ENCODE data around the gene EFNA5. TPM values are rescaled to one million over a fixed set of nuclear protein-coding genes. Genes with fewer than 3 reads are reported as not detected.

EFNA5 gene
- total and polyA plus RNA-seq, 8 donors: 0.29 to 187 (median 3.1) TPM

GRCh38 chr5:107699425-107699824 is 28.7 kb upstream of the EFNA5 start:
- intact Hi-C loops (cut with DNase I; ENCODE audit: low total_unique reads): no loop called here
- DNase-seq: no peak
- H3K27me3 ChIP-seq: no peaks in the 10 kb centered on the region
- H3K9me3 ChIP-seq: no peaks in the 10 kb centered on the region
- H3K4me1 ChIP-seq: no peaks in the 10 kb centered on the region
- 85 to 92% (median 89%) methylated on average over 1 of the region's 1 CpG for WGBS, 5 donors
- H3K27ac ChIP-seq: no peak overlapping the region
- H3K36me3 ChIP-seq: no peaks in the 10 kb centered on the region
- H3K4me3 ChIP-seq: no peak overlapping the region
- TF ChIP-seq POLR2A (IDR thresholded peaks at IDR 0.05) (no peak), CTCF (IDR thresholded peaks at IDR 0.05) (no peak), POLR2AphosphoS5 (IDR thresholded peaks at IDR 0.05) (no peak), EP300 (IDR thresholded peaks at IDR 0.05) (no peak)

GRCh38 chr5:107698286-107698685 is 27.5 kb upstream of the EFNA5 start:
- H3K4me3 ChIP-seq: no peak overlapping the region
- no peaks in the 10 kb centered on the region for H3K27me3 ChIP-seq
- intact Hi-C loops (cut with DNase I; ENCODE audit: low total_unique reads): no loop called here
- no peak for DNase-seq
- no peak for TF ChIP-seq POLR2AphosphoS5 (IDR thresholded peaks at IDR 0.05)
- TF ChIP-seq CTCF (IDR thresholded peaks at IDR 0.05): no peak
- TF ChIP-seq EP300 (IDR thresholded peaks at IDR 0.05): no peak
- H3K36me3 ChIP-seq: no peaks in the 10 kb centered on the region
- no peaks in the 10 kb centered on the region for H3K9me3 ChIP-seq
- 89 to 100% (median 89%) methylated on average over 2 of the region's 2 CpGs for WGBS, 5 donors
- no peaks in the 10 kb centered on the region for H3K4me1 ChIP-seq
- H3K27ac ChIP-seq: no peak overlapping the region

- Histone ChIP-seq H3K4me3 (no peak overlapping the region), H3K36me3 (no peaks in the 10 kb centered on the region), H3K9me3 (peaks cover 0 to 11% (median 0%) of the 10 kb centered on the region in 4 donors), H3K27ac (no peak overlapping the region), H3K27me3 (no peaks in the 10 kb centered on the region), H3K4me1 (no peaks in the 10 kb centered on the region)
- WGBS, 5 donors: 76 to 86% (median 81%) methylated on average over 4 of the region's 4 CpGs
- TF ChIP-seq POLR2A (IDR thresholded peaks at IDR 0.05) (no peak), CTCF (IDR thresholded peaks at IDR 0.05) (no peak), POLR2AphosphoS5 (IDR thresholded peaks at IDR 0.05) (no peak), EP300 (IDR thresholded peaks at IDR 0.05) (no peak)
- intact Hi-C loops (cut with DNase I; ENCODE audit: low total_unique reads): no loop called here
- DNase-seq: no peak
Observed at GRCh38 chr5:107696498-107696897, 25.8 kb upstream of the EFNA5 start.

GRCh38 chr5:107696080-107696479 is 25.3 kb upstream of the EFNA5 start:
- 63 to 72% (median 64%) methylated on average over 4 of the region's 4 CpGs for WGBS, 5 donors
- intact Hi-C loops (cut with DNase I; ENCODE audit: low total_unique reads): no loop called here
- H3K27ac ChIP-seq: no peak overlapping the region
- no peaks in the 10 kb centered on the region for H3K4me1 ChIP-seq
- H3K27me3 ChIP-seq: no peaks in the 10 kb centered on the region
- no peak overlapping the region for H3K4me3 ChIP-seq
- no peak for TF ChIP-seq EP300 (IDR thresholded peaks at IDR 0.05)
- TF ChIP-seq POLR2A (IDR thresholded peaks at IDR 0.05): no peak
- no peak for TF ChIP-seq CTCF (IDR thresholded peaks at IDR 0.05)
- TF ChIP-seq POLR2AphosphoS5 (IDR thresholded peaks at IDR 0.05): no peak
- no peaks in the 10 kb centered on the region for H3K36me3 ChIP-seq
- DNase-seq: no peak
- peaks cover 0 to 15% (median 0%) of the 10 kb centered on the region in 4 donors for H3K9me3 ChIP-seq
